LNCAP (cell line): ENCODE data around the gene RNLS.

Source experiments
- TF ChIP-seq, protein P1 (sequence below): fragments of 450-650 bp; IDR thresholded peaks from 2 replicates; pipeline ENCODE4 v1.5.1; 2017; ENCODE audit warnings: mild to moderate bottlenecking

RNLS gene

GRCh38 chr10:88260329-88261051 is 322.6 kb downstream of the RNLS start:
- TF ChIP-seq, protein P1, sequence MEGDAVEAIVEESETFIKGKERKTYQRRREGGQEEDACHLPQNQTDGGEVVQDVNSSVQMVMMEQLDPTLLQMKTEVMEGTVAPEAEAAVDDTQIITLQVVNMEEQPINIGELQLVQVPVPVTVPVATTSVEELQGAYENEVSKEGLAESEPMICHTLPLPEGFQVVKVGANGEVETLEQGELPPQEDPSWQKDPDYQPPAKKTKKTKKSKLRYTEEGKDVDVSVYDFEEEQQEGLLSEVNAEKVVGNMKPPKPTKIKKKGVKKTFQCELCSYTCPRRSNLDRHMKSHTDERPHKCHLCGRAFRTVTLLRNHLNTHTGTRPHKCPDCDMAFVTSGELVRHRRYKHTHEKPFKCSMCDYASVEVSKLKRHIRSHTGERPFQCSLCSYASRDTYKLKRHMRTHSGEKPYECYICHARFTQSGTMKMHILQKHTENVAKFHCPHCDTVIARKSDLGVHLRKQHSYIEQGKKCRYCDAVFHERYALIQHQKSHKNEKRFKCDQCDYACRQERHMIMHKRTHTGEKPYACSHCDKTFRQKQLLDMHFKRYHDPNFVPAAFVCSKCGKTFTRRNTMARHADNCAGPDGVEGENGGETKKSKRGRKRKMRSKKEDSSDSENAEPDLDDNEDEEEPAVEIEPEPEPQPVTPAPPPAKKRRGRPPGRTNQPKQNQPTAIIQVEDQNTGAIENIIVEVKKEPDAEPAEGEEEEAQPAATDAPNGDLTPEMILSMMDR, result no peak

- TF ChIP-seq, protein P1, result no peak
Observed at GRCh38 chr10:88259381-88259780, 323.7 kb downstream of the RNLS start.

- TF ChIP-seq, protein P1, result no peak
Observed at GRCh38 chr10:88256886-88257285, 326.2 kb downstream of the RNLS start.

DNA sequence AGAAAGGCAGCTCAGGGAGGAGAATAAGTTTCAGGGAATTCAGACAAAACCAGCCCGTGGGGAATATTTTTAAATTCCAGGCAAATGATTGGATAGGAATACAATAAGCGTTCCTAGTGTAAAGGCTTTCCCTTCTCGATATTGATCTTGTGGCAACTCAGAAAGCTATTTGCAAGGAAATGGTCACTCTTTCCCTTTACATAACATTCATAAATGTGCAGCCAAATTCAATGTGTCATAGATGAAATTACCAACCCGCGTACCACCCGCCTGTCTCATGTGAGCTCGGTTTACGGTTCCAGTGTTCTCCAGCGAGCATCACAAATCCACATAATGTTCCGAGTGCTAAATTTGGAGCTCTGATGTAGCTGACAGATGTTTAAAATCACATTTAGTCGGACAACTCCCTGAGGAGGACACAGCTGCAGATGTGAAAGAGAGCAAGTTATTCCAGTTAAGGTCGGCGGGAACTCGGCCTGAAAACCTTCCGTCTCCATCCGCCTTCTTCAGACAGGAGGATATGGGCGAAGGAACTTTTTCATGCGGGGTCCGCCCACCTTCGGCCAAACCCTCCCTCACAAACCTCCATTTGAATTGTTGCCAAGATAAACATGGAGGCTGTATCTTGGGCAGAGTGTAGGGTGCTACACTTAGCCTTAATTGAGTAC is 327.0 kb downstream of the RNLS start:
- TF ChIP-seq, protein P1, result no peak

GRCh38 chr10:88254091-88254490 is 329.0 kb downstream of the RNLS start:
- TF ChIP-seq, protein P1, result no peak

GRCh38 chr10:88253622-88254021 is 329.5 kb downstream of the RNLS start:
- TF ChIP-seq, protein P1, result no peak

GRCh38 chr10:88253128-88253527 is 330.0 kb downstream of the RNLS start:
- TF ChIP-seq, protein P1, result no peak
